ENCODE data around the gene PCYT2.

DNA sequence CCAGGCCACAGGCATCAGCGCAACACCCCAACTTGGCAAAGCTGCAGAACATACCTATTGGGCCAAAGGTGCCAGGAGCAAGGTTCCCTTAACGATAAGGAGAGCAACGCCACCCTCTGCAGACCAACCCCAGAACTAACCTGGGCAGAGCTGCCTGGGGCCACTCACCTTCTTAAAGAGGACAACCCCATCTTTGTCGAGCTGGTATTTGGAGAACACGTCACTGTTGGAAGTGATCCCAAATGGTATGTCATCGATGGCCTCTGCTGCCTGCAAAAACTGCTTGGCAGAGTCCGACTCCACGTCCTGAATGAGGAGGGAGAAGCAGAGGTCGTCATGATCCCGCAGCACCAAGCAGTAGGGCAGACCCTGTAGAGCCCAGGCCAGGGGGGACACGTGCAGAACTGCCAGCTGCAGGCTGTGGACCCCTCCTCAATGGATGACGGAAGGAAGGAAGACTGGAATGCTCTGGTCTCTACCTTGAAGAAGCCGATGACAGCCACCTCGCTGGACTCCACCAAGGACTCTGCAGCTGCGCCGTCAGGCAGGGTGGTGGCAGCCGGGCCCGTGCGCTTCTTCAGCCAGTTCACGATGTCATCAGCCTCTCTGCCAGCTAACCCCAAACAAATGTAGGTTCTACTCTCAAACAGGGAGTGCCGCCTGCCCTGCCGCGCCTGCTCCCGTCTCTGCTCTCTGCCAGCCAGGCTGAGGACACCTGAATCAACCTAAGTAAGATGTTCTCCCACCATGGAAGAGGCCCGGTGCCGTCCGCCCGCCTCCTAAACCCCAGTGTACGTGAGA lies 56.0 kb downstream of the PCYT2 start:
- TF ChIP-seq, protein P1, sequence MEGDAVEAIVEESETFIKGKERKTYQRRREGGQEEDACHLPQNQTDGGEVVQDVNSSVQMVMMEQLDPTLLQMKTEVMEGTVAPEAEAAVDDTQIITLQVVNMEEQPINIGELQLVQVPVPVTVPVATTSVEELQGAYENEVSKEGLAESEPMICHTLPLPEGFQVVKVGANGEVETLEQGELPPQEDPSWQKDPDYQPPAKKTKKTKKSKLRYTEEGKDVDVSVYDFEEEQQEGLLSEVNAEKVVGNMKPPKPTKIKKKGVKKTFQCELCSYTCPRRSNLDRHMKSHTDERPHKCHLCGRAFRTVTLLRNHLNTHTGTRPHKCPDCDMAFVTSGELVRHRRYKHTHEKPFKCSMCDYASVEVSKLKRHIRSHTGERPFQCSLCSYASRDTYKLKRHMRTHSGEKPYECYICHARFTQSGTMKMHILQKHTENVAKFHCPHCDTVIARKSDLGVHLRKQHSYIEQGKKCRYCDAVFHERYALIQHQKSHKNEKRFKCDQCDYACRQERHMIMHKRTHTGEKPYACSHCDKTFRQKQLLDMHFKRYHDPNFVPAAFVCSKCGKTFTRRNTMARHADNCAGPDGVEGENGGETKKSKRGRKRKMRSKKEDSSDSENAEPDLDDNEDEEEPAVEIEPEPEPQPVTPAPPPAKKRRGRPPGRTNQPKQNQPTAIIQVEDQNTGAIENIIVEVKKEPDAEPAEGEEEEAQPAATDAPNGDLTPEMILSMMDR (IDR thresholded peaks at IDR 0.05), result peak in 2 of 4 donors; percentile 40 to 57
- peak; percentile 31 for TF ChIP-seq POLR2A (IDR thresholded peaks at IDR 0.05)

Data from right lobe of liver (tissue), 4 donors.